ENCODE data around the gene OST4.
"Not testable (repeated sequence)": the region's sequence is repeated elsewhere in the genome, so short reads cannot be mapped to it uniquely, and the experiment has no call there.

The OST4 gene

GRCh38 chr2:27071277-27071989, at the start of gene OST4:
TSS of gene OST4 (minus strand) at chr2:27071654.
- H3K9me3 ChIP-seq (ENCODE audit: control insufficient read depth, low read length): no peaks in the 10 kb centered on the region
- H3K79me2 ChIP-seq: peaks cover 22% of the 10 kb centered on the region
- TF ChIP-seq CTCF (IDR thresholded peaks at IDR 0.05): peak; percentile 26
- peak within 1 kb of the TSS; percentile 74 for H3K27ac ChIP-seq
- H3K27me3 ChIP-seq (ENCODE audit: control insufficient read depth, insufficient read depth, low read length): no peaks in the 10 kb centered on the region
- peak within 1 kb of the TSS; percentile 98 for H2AFZ ChIP-seq
- peaks cover 12% of the 10 kb centered on the region for H3K4me1 ChIP-seq
- peak within 1 kb of the TSS; percentile 51 for H3K9ac ChIP-seq
- no peaks in the 10 kb centered on the region for H3K36me3 ChIP-seq (ENCODE audit: control insufficient read depth, insufficient read depth, low read length)
- peak within 1 kb of the TSS; percentile 86 for H3K4me2 ChIP-seq (ENCODE audit: low read length)
- peak within 1 kb of the TSS; percentile 87 for H3K4me3 ChIP-seq (ENCODE audit: low read depth, low read length)

GRCh38 chr2:27119330-27119670, 47.8 kb upstream of the OST4 start:
- not testable (repeated sequence) for H3K27me3 ChIP-seq (ENCODE audit: control insufficient read depth, insufficient read depth, low read length); H3K4me2 ChIP-seq (ENCODE audit: low read length); H3K79me2 ChIP-seq; H3K9ac ChIP-seq; H3K27ac ChIP-seq; H3K9me3 ChIP-seq (ENCODE audit: control insufficient read depth, low read length); H3K4me3 ChIP-seq (ENCODE audit: low read depth, low read length); H3K4me1 ChIP-seq; H3K36me3 ChIP-seq (ENCODE audit: control insufficient read depth, insufficient read depth, low read length)
- H2AFZ ChIP-seq: peak overlapping the region; percentile 42

- Histone ChIP-seq H3K9ac (no peak within 1 kb of the TSS), H3K27ac (no peak within 1 kb of the TSS), H2AFZ (peak within 1 kb of the TSS; percentile 46), H3K4me1 (no peaks in the 10 kb centered on the region), H3K36me3 (ENCODE audit: control insufficient read depth, insufficient read depth, low read length) (no peaks in the 10 kb centered on the region), H3K27me3 (ENCODE audit: control insufficient read depth, insufficient read depth, low read length) (peaks cover 3% of the 10 kb centered on the region), H3K4me2 (ENCODE audit: low read length) (peak within 1 kb of the TSS; percentile 32), H3K4me3 (ENCODE audit: low read depth, low read length) (no peak within 1 kb of the TSS), H3K9me3 (ENCODE audit: control insufficient read depth, low read length) (no peaks in the 10 kb centered on the region), H3K79me2 (no peaks in the 10 kb centered on the region)
- TF ChIP-seq CTCF (IDR thresholded peaks at IDR 0.05): no peak
Measured at GRCh38 chr2:27118525-27119329, 47.3 kb upstream of the OST4 start, which contains the start of gene CGREF1. TSS of gene CGREF1 (minus strand) at chr2:27119128. CDS start at chr2:27104366, 14,762 bp downstream.

- H3K4me2 ChIP-seq (ENCODE audit: low read length): no peak overlapping the region
- H3K4me1 ChIP-seq: no peaks in the 10 kb centered on the region
- TF ChIP-seq CTCF (IDR thresholded peaks at IDR 0.05): no peak
- H3K4me3 ChIP-seq (ENCODE audit: low read depth, low read length): no peak overlapping the region
- no peaks in the 10 kb centered on the region for H3K79me2 ChIP-seq
- no peak overlapping the region for H3K9ac ChIP-seq
- H3K27me3 ChIP-seq (ENCODE audit: control insufficient read depth, insufficient read depth, low read length): peaks cover 3% of the 10 kb centered on the region
- peak overlapping the region; percentile 46 for H2AFZ ChIP-seq
- H3K9me3 ChIP-seq (ENCODE audit: control insufficient read depth, low read length): no peaks in the 10 kb centered on the region
- no peaks in the 10 kb centered on the region for H3K36me3 ChIP-seq (ENCODE audit: control insufficient read depth, insufficient read depth, low read length)
- H3K27ac ChIP-seq: no peak overlapping the region
Measured at GRCh38 chr2:27117995-27118524, 46.6 kb upstream of the OST4 start.

GRCh38 chr2:27115519-27115918, 44.1 kb upstream of the OST4 start:
- no peaks in the 10 kb centered on the region for H3K4me1 ChIP-seq
- no peak overlapping the region for H2AFZ ChIP-seq
- H3K27ac ChIP-seq: no peak overlapping the region
- no peak overlapping the region for H3K4me2 ChIP-seq (ENCODE audit: low read length)
- no peak overlapping the region for H3K9ac ChIP-seq
- H3K9me3 ChIP-seq (ENCODE audit: control insufficient read depth, low read length): no peaks in the 10 kb centered on the region
- TF ChIP-seq CTCF (IDR thresholded peaks at IDR 0.05): no peak
- no peak overlapping the region for H3K4me3 ChIP-seq (ENCODE audit: low read depth, low read length)
- H3K27me3 ChIP-seq (ENCODE audit: control insufficient read depth, insufficient read depth, low read length): peaks cover 3% of the 10 kb centered on the region
- H3K36me3 ChIP-seq (ENCODE audit: control insufficient read depth, insufficient read depth, low read length): no peaks in the 10 kb centered on the region
- no peaks in the 10 kb centered on the region for H3K79me2 ChIP-seq

GRCh38 chr2:27111392-27112078, 40.1 kb upstream of the OST4 start:
- H3K4me3 ChIP-seq (ENCODE audit: low read depth, low read length); H3K4me2 ChIP-seq (ENCODE audit: low read length); H3K79me2 ChIP-seq; H3K36me3 ChIP-seq (ENCODE audit: control insufficient read depth, insufficient read depth, low read length); H3K27me3 ChIP-seq (ENCODE audit: control insufficient read depth, insufficient read depth, low read length); H2AFZ ChIP-seq; H3K9ac ChIP-seq; H3K27ac ChIP-seq; H3K9me3 ChIP-seq (ENCODE audit: control insufficient read depth, low read length); H3K4me1 ChIP-seq: not testable (repeated sequence)
